HepG2 (cell line): ENCODE measurements around the gene SENP7. TPM values are rescaled to one million over a fixed set of nuclear protein-coding genes. Genes with fewer than 3 reads are reported as not detected.
A peak's percentile ranks its signal among the peaks of the same experiment; 100 is the strongest.

ENCODE experiments used
- EEA1 ChIP-seq: sonication (generic); formaldehyde crosslinking; IDR thresholded peaks from 2 replicates; pipeline ENCODE4 v1.5.1; 2020; ENCODE audit warnings: mild to moderate bottlenecking, missing genetic modification reagents, borderline replicate concordance
- MAFG ChIP-seq: sonication (generic); formaldehyde crosslinking; IDR thresholded peaks from 2 replicates; pipeline ENCODE4 v1.5.1; 2020; ENCODE audit warnings: mild to moderate bottlenecking, missing genetic modification reagents
- MAFK ChIP-seq, 2 experiments: IDR thresholded peaks in 1 of 2; conservative IDR thresholded peaks in 1 of 2; 2 replicates each; pipeline ENCODE4 v1.6.1; 2011; ENCODE audit warnings: improper control_type of control experiment in 2 of 2, low read length in 2 of 2
- MAZ ChIP-seq, 2 experiments: sonication (generic) in 1 of 2; formaldehyde crosslinking in 1 of 2; IDR thresholded peaks; 2 replicates each; pipeline versions ENCODE4 v1.5.0 to v1.6.1; 2012 to 2020; ENCODE audit warnings: low read depth in 2 of 2, mild to moderate bottlenecking in 2 of 2, borderline replicate concordance in 1 of 2, improper control_type of control experiment in 1 of 2, low read length in 1 of 2, missing genetic modification reagents in 1 of 2, moderate library complexity in 1 of 2
- NR1H2 ChIP-seq: sonication (generic); formaldehyde crosslinking; IDR thresholded peaks from 2 replicates; pipeline ENCODE4 v1.8.1; 2022; ENCODE audit warnings: low read depth, missing genetic modification reagents, borderline replicate concordance
- PPARG ChIP-seq: conservative IDR thresholded peaks from 2 replicates; pipeline ENCODE4 v1.6.1; 2016; ENCODE audit warnings: missing biosample characterization, missing genetic modification reagents
- SATB2 ChIP-seq: sonication (generic); formaldehyde crosslinking; IDR thresholded peaks from 2 replicates; pipeline ENCODE4 v1.5.0; 2020; ENCODE audit warnings: missing genetic modification reagents
- SMAD3 ChIP-seq: sonication (generic); formaldehyde crosslinking; IDR thresholded peaks from 2 replicates; pipeline ENCODE4 v1.4.0; 2020; ENCODE audit warnings: missing genetic modification reagents
- SOX6 ChIP-seq, 2 experiments: fragments of 450-650 bp in 1 of 2; sonication (generic) in 1 of 2; formaldehyde crosslinking in 1 of 2; IDR thresholded peaks; 2 replicates each; pipeline versions ENCODE4 v1.4.0 to v1.6.1; 2017 to 2020; ENCODE audit warnings: antibody characterized with exemption in 1 of 2, mild to moderate bottlenecking in 1 of 2, missing genetic modification reagents in 1 of 2
- SPEN ChIP-seq: sonication (generic); formaldehyde crosslinking; IDR thresholded peaks from 2 replicates; pipeline ENCODE4 v1.5.1; 2020; ENCODE audit warnings: low read depth, mild to moderate bottlenecking, missing genetic modification reagents
- TSC22D2 ChIP-seq: sonication (generic); formaldehyde crosslinking; IDR thresholded peaks from 2 replicates; pipeline ENCODE4 v1.5.1; 2020; ENCODE audit warnings: missing genetic modification reagents, mild to moderate bottlenecking, borderline replicate concordance
- XRCC5 ChIP-seq: fragments of 200-400 bp; formaldehyde crosslinking; optimal IDR thresholded peaks from 2 replicates; pipeline ENCODE3; 2017; ENCODE audit warnings: mild to moderate bottlenecking, low read length
- ZBTB7A ChIP-seq: sonication (generic); formaldehyde crosslinking; IDR thresholded peaks from 2 replicates; pipeline ENCODE4 v1.8.0; 2022; ENCODE audit warnings: mild to moderate bottlenecking, missing genetic modification reagents
- ZNF274 ChIP-seq: sonication (generic); formaldehyde crosslinking; IDR thresholded peaks from 2 replicates; pipeline ENCODE4 v1.5.1; 2020; ENCODE audit warnings: mild to moderate bottlenecking, missing genetic modification reagents
- ZNF562 ChIP-seq: sonication (generic); formaldehyde crosslinking; IDR thresholded peaks from 2 replicates; pipeline ENCODE4 v1.8.0; 2022; ENCODE audit warnings: missing genetic modification reagents, borderline replicate concordance
- ZSCAN9 ChIP-seq: IDR thresholded peaks from 2 replicates; pipeline ENCODE4 v1.6.1; 2016; ENCODE audit warnings: borderline replicate concordance
- polyA plus RNA-seq, 8 experiments: library from polyadenylated mRNA; depleted of rRNA in 3 of 8; stranded (reverse) in 7 of 8; unstranded in 1 of 8; fragments of >200 nt; fragmentation: Illumina TruSeq in 4 of 8; extraction: Trizol in 4 of 8; gene quantifications; 2 replicates each; pipeline versions ENCODE4 v1.2.1 to v1.2.3, GENCODE V29; 2011 to 2016; ENCODE audit warnings: low read depth in 4 of 8, missing spikeins in 1 of 8, mixed read lengths in 1 of 8; ENCODE audit not compliant: insufficient read depth in 1 of 8
- total RNA-seq, 5 experiments: library from RNA; depleted of rRNA; stranded (reverse); fragments of >200 nt; fragmentation: Illumina TruSeq; extraction: Trizol; gene quantifications; 2 replicates each; pipeline ENCODE4 v1.2.3, GENCODE V29; 2016; ENCODE audit warnings: low read depth in 1 of 5
- TF ChIP-seq, protein P1 (sequence below): sonication (generic); formaldehyde crosslinking; IDR thresholded peaks from 2 replicates; pipeline ENCODE4 v1.4.0; 2020; ENCODE audit warnings: missing genetic modification reagents, borderline replicate concordance
- TF ChIP-seq, protein P2 (sequence below): sonication (generic); formaldehyde crosslinking; IDR thresholded peaks from 2 replicates; pipeline ENCODE4 v1.5.1; 2020; ENCODE audit warnings: missing genetic modification reagents, mild to moderate bottlenecking, borderline replicate concordance
- TF ChIP-seq, protein P3 (sequence below): IDR thresholded peaks from 2 replicates; pipeline ENCODE4 v1.6.1; 2016; ENCODE audit warnings: missing genetic modification reagents, missing compliant biosample characterization
- TF ChIP-seq, protein P4 (sequence below): sonication (generic); formaldehyde crosslinking; IDR thresholded peaks from 2 replicates; pipeline ENCODE4 v1.5.0; 2020; ENCODE audit warnings: missing genetic modification reagents
- TF ChIP-seq, protein P5 (sequence below): IDR thresholded peaks from 2 replicates; pipeline ENCODE4 v1.6.1; 2016; ENCODE audit warnings: low read depth

SENP7 gene
- total and polyA plus RNA-seq, 2 of the 13 experiments (the other 11 are each of a cell fraction or from before 2014, with no cell fraction given) = 9.1 to 10.3 TPM

DNA sequence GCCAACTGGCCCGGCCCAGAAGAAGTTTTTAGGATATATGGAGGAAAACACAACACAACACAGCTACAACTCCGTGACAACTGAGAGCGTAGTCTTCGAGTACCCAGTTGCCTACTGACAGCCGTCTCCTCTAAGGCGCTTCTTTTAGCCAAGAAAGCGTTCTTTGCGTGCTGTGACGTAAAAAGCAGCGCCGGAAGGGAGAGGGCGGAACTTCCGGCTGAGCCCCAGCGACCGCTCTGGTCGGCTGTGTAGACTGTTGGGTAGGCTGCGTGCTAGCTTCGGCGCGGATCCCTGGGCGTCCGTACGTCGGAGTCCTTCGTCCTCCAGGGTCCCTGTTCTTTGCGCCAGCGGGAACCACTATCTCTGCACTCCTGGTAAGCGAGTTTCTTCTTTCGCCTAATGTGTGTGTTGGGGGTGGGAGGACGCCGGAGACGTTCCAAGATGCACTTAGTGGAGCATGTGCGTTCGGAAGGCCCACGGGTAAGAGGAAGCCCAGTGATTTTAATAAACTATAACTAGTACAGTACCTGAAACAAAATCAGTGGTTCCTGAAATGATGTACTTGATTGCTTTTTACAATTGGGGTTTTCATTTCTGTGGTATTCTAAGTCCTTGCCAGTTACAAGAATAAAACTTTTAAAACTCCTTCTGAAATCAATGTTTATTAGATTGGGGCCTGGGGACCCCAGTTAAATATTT is 48.8 kb upstream of the SENP7 start, which contains the start of gene TRMT10C (continued):
- TF ChIP-seq, protein P1, sequence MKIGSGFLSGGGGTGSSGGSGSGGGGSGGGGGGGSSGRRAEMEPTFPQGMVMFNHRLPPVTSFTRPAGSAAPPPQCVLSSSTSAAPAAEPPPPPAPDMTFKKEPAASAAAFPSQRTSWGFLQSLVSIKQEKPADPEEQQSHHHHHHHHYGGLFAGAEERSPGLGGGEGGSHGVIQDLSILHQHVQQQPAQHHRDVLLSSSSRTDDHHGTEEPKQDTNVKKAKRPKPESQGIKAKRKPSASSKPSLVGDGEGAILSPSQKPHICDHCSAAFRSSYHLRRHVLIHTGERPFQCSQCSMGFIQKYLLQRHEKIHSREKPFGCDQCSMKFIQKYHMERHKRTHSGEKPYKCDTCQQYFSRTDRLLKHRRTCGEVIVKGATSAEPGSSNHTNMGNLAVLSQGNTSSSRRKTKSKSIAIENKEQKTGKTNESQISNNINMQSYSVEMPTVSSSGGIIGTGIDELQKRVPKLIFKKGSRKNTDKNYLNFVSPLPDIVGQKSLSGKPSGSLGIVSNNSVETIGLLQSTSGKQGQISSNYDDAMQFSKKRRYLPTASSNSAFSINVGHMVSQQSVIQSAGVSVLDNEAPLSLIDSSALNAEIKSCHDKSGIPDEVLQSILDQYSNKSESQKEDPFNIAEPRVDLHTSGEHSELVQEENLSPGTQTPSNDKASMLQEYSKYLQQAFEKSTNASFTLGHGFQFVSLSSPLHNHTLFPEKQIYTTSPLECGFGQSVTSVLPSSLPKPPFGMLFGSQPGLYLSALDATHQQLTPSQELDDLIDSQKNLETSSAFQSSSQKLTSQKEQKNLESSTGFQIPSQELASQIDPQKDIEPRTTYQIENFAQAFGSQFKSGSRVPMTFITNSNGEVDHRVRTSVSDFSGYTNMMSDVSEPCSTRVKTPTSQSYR (CRISPR knock-in tag) = peak; percentile 55; the same call in 1 of the 2 replicates
- TF ChIP-seq ZSCAN9 (CRISPR knock-in tag) (peak; percentile 74; the same call in 1 of the 2 replicates), PPARG (peak; percentile 36; the same call in 1 of the 2 replicates), XRCC5 (peak; percentile 61), MAFK (conservative IDR thresholded peaks at IDR 0.05 in 1 of 2, IDR thresholded peaks at IDR 0.05 in 1 of 2; ENCODE audit: low read length in 2 of 2) (no peak), TSC22D2 (CRISPR knock-in tag) (peak; percentile 85), NR1H2 (CRISPR knock-in tag) (no peak), ZNF562 (no peak), SPEN (peak; percentile 93), MAZ (IDR thresholded peaks at IDR 0.05; ENCODE audit: borderline replicate concordance, low read depth, low read length) (no peak), MAZ (CRISPR knock-in tag; IDR thresholded peaks at IDR 0.05; ENCODE audit: low read depth) (no peak), SOX6 (IDR thresholded peaks at IDR 0.05) (no peak), SOX6 (CRISPR knock-in tag; IDR thresholded peaks at IDR 0.05) (peak; percentile 62), MAFG (CRISPR knock-in tag) (no peak), ZBTB7A (CRISPR knock-in tag) (no peak), SATB2 (CRISPR knock-in tag) (peak; percentile 60; the same call in 1 of the 2 replicates), EEA1 (CRISPR knock-in tag) (no peak), SMAD3 (CRISPR knock-in tag) (no peak; the same call in 1 of the 2 replicates), ZNF274 (no peak; the same call in 1 of the 2 replicates)
- TF ChIP-seq, protein P2, sequence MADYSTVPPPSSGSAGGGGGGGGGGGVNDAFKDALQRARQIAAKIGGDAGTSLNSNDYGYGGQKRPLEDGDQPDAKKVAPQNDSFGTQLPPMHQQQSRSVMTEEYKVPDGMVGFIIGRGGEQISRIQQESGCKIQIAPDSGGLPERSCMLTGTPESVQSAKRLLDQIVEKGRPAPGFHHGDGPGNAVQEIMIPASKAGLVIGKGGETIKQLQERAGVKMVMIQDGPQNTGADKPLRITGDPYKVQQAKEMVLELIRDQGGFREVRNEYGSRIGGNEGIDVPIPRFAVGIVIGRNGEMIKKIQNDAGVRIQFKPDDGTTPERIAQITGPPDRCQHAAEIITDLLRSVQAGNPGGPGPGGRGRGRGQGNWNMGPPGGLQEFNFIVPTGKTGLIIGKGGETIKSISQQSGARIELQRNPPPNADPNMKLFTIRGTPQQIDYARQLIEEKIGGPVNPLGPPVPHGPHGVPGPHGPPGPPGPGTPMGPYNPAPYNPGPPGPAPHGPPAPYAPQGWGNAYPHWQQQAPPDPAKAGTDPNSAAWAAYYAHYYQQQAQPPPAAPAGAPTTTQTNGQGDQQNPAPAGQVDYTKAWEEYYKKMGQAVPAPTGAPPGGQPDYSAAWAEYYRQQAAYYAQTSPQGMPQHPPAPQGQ (CRISPR knock-in tag) = no peak
- TF ChIP-seq, protein P3, sequence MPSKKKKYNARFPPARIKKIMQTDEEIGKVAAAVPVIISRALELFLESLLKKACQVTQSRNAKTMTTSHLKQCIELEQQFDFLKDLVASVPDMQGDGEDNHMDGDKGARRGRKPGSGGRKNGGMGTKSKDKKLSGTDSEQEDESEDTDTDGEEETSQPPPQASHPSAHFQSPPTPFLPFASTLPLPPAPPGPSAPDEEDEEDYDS (CRISPR knock-in tag) = peak; percentile 90
- TF ChIP-seq, protein P4, sequence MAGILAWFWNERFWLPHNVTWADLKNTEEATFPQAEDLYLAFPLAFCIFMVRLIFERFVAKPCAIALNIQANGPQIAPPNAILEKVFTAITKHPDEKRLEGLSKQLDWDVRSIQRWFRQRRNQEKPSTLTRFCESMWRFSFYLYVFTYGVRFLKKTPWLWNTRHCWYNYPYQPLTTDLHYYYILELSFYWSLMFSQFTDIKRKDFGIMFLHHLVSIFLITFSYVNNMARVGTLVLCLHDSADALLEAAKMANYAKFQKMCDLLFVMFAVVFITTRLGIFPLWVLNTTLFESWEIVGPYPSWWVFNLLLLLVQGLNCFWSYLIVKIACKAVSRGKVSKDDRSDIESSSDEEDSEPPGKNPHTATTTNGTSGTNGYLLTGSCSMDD (CRISPR knock-in tag) = 0 out of 2 replicates have a peak, but pooled peaks have one; percentile 32
- TF ChIP-seq, protein P5, sequence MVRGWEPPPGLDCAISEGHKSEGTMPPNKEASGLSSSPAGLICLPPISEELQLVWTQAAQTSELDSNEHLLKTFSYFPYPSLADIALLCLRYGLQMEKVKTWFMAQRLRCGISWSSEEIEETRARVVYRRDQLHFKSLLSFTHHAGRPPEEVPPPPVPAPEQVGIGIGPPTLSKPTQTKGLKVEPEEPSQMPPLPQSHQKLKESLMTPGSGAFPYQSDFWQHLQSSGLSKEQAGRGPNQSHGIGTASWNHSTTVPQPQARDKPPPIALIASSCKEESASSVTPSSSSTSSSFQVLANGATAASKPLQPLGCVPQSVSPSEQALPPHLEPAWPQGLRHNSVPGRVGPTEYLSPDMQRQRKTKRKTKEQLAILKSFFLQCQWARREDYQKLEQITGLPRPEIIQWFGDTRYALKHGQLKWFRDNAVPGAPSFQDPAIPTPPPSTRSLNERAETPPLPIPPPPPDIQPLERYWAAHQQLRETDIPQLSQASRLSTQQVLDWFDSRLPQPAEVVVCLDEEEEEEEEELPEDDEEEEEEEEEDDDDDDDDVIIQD (CRISPR knock-in tag) = peak; percentile 77
